ENCODE results near the gene HLA-G.
A peak's percentile ranks its signal among the peaks of the same experiment; 100 is the strongest.

Gene HLA-G

DNA sequence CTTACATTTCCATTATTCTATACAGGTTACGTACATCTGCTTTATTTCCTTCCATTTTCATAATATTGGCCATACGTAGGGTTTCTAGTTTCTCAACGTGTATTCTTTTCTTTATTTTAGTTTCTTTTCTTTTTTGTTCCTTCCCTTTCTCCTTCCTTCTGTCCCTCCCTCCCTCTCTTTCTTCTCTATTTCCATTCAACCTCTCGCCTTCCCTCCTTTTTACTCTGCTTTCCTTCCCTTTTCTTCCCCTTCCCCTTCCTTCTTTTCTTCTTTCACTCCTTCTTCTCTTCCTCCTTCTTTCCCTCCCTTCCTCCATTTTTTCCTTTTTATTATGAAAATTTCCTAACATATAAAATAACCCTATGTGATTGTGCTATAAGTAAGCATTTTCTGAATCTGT lies 8.7 kb upstream of the HLA-G start:
- DNase-seq: no peak

DNA sequence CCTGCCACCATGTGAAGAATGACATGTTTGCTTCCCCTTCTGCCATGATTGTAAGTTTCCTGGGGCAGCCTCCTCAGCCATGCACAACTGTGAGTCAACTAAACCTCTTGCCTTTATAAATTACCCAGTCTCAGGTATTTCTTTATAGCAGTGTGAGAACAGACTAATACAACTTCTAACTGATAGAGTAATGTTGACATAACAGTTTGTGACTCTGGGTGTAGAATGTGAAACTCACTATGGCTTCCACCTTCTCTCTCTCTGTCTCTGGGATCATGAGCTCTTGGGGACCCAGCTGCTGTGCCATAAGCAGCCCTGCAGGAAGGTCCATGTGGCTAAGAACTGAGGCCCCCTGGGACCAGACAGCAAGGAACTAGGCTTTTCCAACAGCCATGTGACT lies 3.5 kb upstream of the HLA-G start:
- no peak for DNase-seq

- DNase-seq: no peak
Observed at GRCh38 chr6:29825848-29826247, 1.8 kb upstream of the HLA-G start.

DNA sequence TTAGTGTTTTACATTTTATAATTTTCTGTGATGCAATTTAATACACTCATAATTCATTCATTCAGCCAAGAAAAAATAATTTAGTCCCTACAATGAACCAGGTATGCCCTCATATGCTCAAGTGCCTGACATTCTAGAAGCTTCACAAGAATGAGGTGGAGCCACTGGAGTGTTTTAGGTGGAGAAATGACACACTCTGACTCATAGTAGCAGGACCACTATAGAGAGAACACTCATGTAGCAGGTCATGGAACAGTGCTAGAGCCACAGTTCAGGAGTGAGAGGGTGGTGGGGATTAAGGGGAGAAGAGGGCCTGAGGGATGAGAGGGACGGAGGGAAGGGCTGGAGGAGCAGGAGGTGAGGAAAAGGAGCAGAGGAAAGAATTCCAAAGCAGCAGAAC lies 1.4 kb upstream of the HLA-G start:
- no peak for DNase-seq

DNA sequence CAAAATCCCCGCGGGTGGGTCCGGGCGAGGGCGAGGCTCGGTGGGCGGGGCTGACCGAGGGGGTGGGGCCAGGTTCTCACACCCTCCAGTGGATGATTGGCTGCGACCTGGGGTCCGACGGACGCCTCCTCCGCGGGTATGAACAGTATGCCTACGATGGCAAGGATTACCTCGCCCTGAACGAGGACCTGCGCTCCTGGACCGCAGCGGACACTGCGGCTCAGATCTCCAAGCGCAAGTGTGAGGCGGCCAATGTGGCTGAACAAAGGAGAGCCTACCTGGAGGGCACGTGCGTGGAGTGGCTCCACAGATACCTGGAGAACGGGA lies 809 bp downstream of the HLA-G start:
- DNase-seq: no peak

- no peak for DNase-seq
Observed at GRCh38 chr6:29829766-29830165, 2.1 kb downstream of the HLA-G start.

DNA sequence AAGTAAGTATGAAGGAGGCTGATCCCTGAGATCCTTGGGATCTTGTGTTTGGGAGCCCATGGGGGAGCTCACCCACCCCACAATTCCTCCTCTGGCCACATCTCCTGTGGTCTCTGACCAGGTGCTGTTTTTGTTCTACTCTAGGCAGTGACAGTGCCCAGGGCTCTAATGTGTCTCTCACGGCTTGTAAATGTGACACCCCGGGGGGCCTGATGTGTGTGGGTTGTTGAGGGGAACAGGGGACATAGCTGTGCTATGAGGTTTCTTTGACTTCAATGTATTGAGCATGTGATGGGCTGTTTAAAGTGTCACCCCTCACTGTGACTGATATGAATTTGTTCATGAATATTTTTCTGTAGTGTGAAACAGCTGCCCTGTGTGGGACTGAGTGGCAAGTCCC lies 2.8 kb downstream of the HLA-G start:
- DNase-seq: no peak

DNA sequence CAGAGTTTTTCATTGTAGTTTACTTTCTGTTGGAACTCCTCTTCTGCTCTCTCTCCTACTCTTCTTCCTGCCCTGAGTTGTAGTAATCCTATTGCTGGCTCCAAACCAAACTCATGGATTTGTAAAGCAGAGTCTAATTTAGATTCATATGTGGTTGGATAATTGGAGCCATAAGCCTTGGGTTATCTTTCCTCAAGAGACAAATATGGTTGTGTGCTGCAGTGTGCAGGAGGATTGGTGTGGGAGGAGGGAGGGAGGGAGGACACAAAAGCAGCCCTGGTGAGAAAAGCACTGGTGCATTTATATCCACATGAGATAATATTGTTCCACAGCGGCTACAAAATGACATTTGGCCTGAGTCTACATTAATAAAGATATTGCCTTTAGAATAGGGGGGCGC lies 4.2 kb downstream of the HLA-G start:
- DNase-seq: no peak

GRCh38 chr6:29834564-29835436 lies 7.2 kb downstream of the HLA-G start:
- DNase-seq: no peak

- DNase-seq: no peak
Observed at GRCh38 chr6:29839917-29840316, 12.3 kb downstream of the HLA-G start.

DNA sequence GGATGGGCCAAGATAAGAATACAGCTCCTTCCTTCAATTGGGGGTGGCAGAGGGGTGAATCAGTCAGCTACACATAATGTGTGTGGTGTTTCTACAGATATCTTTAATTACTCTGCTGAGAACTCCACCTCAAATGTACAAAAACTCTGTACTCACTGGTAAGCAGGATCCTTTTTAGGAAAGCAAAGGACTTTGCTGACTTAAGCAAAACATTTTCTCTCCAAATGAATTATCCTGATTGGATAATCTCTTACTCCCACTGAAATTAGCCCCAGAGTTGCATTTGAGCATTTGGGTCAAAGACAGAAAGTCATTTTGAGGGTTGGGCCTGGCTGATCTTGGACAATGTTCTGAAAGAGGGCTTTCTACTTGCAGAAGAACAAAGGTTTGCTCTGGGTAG lies 13.4 kb downstream of the HLA-G start:
- DNase-seq: no peak

DNA sequence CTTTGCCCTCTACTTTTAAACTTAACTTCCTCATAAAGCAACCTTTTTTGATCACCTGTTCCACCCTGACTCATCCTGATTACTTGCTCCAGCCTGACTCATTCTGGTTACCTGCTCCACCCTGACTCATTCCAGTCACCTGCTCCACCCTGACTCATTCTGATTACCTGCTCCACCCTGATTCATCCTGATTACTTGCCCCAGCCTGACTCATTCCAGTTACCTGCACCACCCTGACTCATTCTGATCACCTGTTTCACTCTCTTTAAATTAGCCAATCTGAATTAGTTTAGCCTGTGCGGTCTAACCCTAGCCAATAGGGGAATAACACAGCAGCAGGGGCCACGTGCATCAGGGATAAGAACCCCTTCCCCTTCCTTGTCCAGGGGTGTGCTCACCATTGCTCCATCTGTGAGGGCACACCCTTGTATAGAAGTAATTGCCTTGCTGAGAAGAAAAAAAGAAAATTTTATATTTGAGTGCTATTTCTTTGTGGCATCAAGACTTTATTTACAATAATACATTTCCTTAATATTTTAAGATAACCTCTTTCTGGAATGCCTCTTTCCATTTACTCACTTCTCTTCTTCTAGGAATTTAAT lies 17.9 kb downstream of the HLA-G start:
- no peak for DNase-seq

- peak; percentile 18 for DNase-seq
Observed at GRCh38 chr6:29847871-29848630, 20.4 kb downstream of the HLA-G start.

DNA sequence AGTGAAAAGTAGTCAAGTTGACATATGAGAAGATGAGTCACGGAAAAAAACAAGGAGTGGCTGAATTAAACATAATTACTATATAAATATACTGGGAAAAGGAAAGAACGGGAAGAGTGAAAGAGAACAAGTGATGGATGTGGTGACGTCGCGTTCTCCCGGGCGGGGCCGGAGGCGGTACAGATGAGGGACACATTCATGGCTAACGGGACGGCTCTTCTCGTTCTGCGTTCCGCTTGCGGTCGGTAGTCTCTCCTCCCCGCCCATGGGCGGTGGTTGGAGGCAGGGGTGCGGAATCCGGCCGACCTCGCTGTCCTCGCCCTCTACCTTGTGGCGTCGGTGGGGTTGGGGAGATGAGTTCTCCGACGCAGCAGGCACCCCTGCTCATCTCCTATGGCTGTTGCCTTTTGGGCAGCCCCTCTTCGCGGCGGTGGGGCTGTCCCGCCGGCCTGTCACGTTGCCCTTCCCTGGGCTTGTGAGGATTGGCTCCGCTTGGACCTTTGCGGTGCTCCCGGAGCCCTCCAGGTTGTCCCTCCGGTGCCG lies 22.5 kb downstream of the HLA-G start:
- DNase-seq: no peak

- DNase-seq: no peak
Observed at GRCh38 chr6:29851190-29851589, 23.6 kb downstream of the HLA-G start.

DNA sequence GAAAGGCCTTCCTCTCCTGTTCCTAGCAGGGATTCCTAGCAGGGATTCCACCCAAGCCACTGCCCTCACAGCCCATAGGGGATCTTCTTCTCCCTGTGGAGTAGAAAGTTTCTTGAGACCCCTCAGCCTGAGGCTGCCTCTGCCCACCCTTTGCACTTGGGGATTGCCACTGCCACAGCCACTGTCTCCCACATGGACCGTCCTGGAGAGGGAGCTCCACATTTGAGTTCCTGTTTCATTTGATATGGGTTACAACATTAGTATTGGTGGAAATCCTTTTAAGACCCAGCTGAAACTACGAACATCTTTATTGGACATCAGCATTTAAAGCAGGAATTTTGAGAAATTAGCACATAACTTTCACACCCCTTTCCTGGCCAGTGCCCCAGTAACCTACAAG lies 25.6 kb downstream of the HLA-G start:
- DNase-seq: peak; percentile 4

DNA sequence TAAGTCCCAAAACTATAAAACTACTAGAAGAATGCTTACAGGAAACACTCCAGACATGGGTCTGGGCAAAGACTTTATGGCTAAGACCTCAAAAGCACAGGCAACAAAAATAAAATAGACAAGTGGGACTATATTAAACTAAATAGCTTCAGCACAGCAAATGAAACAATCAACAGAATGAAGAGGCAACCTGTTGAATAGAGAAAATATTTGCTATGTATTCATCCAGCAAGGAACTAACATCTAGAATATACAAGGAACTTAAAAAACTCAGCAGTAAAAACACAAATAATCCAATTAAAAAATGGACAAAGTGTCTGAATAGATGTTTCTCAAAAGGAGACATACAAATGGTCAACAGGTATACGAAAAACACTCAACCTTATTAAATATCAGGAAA lies 30.4 kb downstream of the HLA-G start:
- no peak for DNase-seq

DNA sequence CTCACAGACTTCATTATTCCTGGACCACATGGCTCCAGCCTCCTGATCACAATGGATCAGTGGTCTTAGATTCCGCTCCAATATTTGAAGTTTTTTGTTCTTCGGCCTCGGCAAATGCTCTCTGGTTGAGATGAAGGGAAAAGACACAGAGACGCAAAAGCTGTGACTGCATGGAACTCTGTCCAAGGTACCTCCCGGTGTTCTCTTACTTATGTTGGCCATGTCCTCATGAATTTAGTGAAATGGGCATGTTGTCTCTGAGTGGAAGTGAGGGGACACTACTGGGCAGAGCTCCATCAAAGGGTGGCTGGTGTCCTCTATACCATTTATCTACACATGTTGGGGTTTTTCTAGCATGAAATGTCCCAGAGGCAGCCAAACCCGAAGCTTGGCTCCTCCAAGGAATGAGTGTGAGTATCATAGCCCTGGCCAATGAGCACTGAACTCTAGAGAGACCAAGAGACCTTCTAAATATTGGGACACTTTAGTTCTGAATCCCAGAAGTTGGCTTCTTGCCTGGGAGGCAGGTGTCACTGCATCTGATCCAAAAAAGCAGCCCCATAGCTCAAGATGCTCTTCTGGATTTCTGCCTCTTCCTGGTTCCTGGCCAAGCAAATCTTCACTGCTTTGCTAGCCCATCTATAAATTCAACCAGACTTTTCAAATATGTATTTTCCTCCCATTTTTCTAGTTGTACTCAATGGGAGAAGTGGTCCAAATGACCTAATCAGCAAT lies 34.1 kb downstream of the HLA-G start:
- no peak for DNase-seq

- no peak for DNase-seq
Observed at GRCh38 chr6:29864037-29864810, 36.6 kb downstream of the HLA-G start.

DNA sequence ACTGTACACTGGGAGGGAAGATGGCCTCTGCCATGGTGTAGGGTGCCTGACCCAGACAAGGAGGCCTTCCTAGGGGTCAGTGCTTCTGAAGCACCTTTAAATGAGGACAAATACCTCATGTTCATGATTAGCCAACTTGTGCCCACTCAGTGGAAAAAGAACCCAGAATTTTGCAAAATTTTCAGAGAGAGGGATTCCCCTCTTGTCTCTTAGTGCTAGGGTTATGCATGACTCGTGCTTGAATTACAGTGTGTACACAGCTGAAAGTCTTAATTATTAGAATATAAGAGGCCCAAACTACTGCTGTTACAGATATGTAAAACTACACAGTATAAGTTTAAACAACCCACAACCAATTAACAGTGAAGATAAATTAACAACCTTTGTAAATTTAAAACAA lies 38.0 kb downstream of the HLA-G start:
- DNase-seq: no peak

- no peak for DNase-seq
Observed at GRCh38 chr6:29870104-29870503, 42.5 kb downstream of the HLA-G start.

DNA sequence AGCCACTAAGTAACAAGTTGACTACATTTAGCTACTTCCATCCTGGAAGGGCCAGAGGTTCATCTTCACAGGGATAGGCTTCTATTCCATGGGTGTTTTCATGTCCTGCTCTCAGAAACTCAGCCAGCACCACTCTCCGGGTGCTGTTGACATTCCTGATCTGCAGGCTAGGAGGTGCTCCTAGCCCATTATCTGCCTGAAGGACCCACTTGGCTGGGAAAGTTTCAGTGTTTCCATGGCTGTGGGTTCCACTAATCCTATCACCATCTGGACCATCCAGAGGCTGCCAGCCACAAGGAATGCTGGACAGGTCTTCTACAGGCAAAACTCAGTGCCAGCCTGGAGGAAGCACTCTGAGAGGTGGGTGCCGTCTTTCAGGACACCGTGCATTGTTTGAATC lies 45.2 kb downstream of the HLA-G start:
- DNase-seq: no peak
